ENCODE results near the gene UBR3.

- no peak for TF ChIP-seq CTCF (IDR thresholded peaks at IDR 0.05)
- TF ChIP-seq POLR2AphosphoS5 (IDR thresholded peaks at IDR 0.05) = no peak
These were observed 89.4 kb downstream of the UBR3 start for GRCh38 chr2:169916623-169917022.
